ENCODE measurements around the gene LGR6. TPM values are rescaled to one million over a fixed set of nuclear protein-coding genes. Genes with fewer than 3 reads are reported as not detected.

The LGR6 gene
- polyA plus RNA-seq, 3 donors, result not detected

GRCh38 chr1:202203238-202204039 lies 9.8 kb downstream of the LGR6 start:
- H3K9ac ChIP-seq (ENCODE audit: insufficient read depth, low read length, poor library complexity, severe bottlenecking), result no peak overlapping the region
- 0% methylated on average over 6 of the region's 13 CpGs for WGBS (ENCODE audit: insufficient coverage)
- intact Hi-C loops (cut with micrococcal nuclease), result no loop called here
- no peak overlapping the region for H3K4me3 ChIP-seq (replicated peaks in 1 of 3; ENCODE audit: low read depth in 2 of 3, low read length in 3 of 3)
- H3K36me3 ChIP-seq (replicated peaks in 1 of 2; ENCODE audit: control insufficient read depth in 1 of 2, insufficient read depth in 2 of 2, low read length in 2 of 2), result no peaks in the 10 kb centered on the region
- no peaks in the 10 kb centered on the region for H3K4me1 ChIP-seq (ENCODE audit: control insufficient read depth in 1 of 2, insufficient read depth in 2 of 2, low read length in 2 of 2)
- H3K27ac Mint-ChIP-seq, result no peak overlapping the region
- peaks cover 3% of the 10 kb centered on the region for H3K4me1 Mint-ChIP-seq
- peaks cover 0 to 14% of the 10 kb centered on the region in 2 donors for H3K27me3 ChIP-seq (ENCODE audit: control insufficient read depth in 2 of 2, insufficient read depth in 2 of 2, low read length in 2 of 2)
- H3K36me3 Mint-ChIP-seq, result no peaks in the 10 kb centered on the region
- H3K79me2 ChIP-seq (ENCODE audit: insufficient read depth, low read length), result no peaks in the 10 kb centered on the region
- H3K4me3 Mint-ChIP-seq, result no peak overlapping the region
- no peaks in the 10 kb centered on the region for H3K9me3 ChIP-seq (replicated peaks in 1 of 2; ENCODE audit: control insufficient read depth in 1 of 2, insufficient read depth in 1 of 2, low read length in 2 of 2)
- no peak for TF ChIP-seq CTCF (IDR thresholded peaks at IDR 0.05)
- no peaks in the 10 kb centered on the region for H4K20me1 ChIP-seq (ENCODE audit: insufficient read depth, low read length)
- no peak overlapping the region for H2AFZ ChIP-seq (ENCODE audit: insufficient read depth, low read depth, low read length, poor library complexity, severe bottlenecking)
- H3K27me3 Mint-ChIP-seq (ENCODE audit: low read depth in 3 of 3), result peaks cover 15 to 26% (median 20%) of the 10 kb centered on the region in 3 donors
- no peak for DNase-seq
- no peak overlapping the region for H3K27ac ChIP-seq (ENCODE audit: low read depth in 1 of 2, low read length in 2 of 2)
- H3K4me2 ChIP-seq (replicated peaks; ENCODE audit: extremely low read depth, low read length, poor library complexity, severe bottlenecking), result no peak overlapping the region
- H3K9me3 Mint-ChIP-seq, result no peaks in the 10 kb centered on the region

- H3K27me3 Mint-ChIP-seq (ENCODE audit: low read depth in 3 of 3), result peaks cover 8 to 20% (median 16%) of the 10 kb centered on the region in 3 donors
- H3K27ac ChIP-seq (ENCODE audit: low read depth in 1 of 2, low read length in 2 of 2), result no peak overlapping the region
- H3K4me3 ChIP-seq (replicated peaks in 1 of 3; ENCODE audit: low read depth in 2 of 3, low read length in 3 of 3), result no peak overlapping the region
- no peak overlapping the region for H2AFZ ChIP-seq (ENCODE audit: insufficient read depth, low read depth, low read length, poor library complexity, severe bottlenecking)
- no peak for DNase-seq
- no peak overlapping the region for H3K9ac ChIP-seq (ENCODE audit: insufficient read depth, low read length, poor library complexity, severe bottlenecking)
- no peaks in the 10 kb centered on the region for H4K20me1 ChIP-seq (ENCODE audit: insufficient read depth, low read length)
- no peaks in the 10 kb centered on the region for H3K36me3 Mint-ChIP-seq
- no peak overlapping the region for H3K4me3 Mint-ChIP-seq
- WGBS (ENCODE audit: insufficient coverage), result 40% methylated on average over 1 of the region's 1 CpG
- H3K27me3 ChIP-seq (ENCODE audit: control insufficient read depth in 2 of 2, insufficient read depth in 2 of 2, low read length in 2 of 2), result peaks cover 0 to 8% of the 10 kb centered on the region in 2 donors
- no peaks in the 10 kb centered on the region for H3K36me3 ChIP-seq (replicated peaks in 1 of 2; ENCODE audit: control insufficient read depth in 1 of 2, insufficient read depth in 2 of 2, low read length in 2 of 2)
- no peaks in the 10 kb centered on the region for H3K9me3 ChIP-seq (replicated peaks in 1 of 2; ENCODE audit: control insufficient read depth in 1 of 2, insufficient read depth in 1 of 2, low read length in 2 of 2)
- no peak overlapping the region for H3K4me2 ChIP-seq (replicated peaks; ENCODE audit: extremely low read depth, low read length, poor library complexity, severe bottlenecking)
- H3K4me1 Mint-ChIP-seq, result peaks cover 1% of the 10 kb centered on the region
- H3K4me1 ChIP-seq (ENCODE audit: control insufficient read depth in 1 of 2, insufficient read depth in 2 of 2, low read length in 2 of 2), result no peaks in the 10 kb centered on the region
- intact Hi-C loops (cut with micrococcal nuclease), result no loop called here
- no peaks in the 10 kb centered on the region for H3K79me2 ChIP-seq (ENCODE audit: insufficient read depth, low read length)
- no peak for TF ChIP-seq CTCF (IDR thresholded peaks at IDR 0.05)
- no peaks in the 10 kb centered on the region for H3K9me3 Mint-ChIP-seq
- no peak overlapping the region for H3K27ac Mint-ChIP-seq
These were observed 10.5 kb downstream of the LGR6 start for GRCh38 chr1:202204065-202204464.
